Measurements from ENCODE around the gene ZNF622. TPM values are rescaled to one million over a fixed set of nuclear protein-coding genes. Genes with fewer than 3 reads are reported as not detected.

ZNF622 gene
- total and polyA plus RNA-seq, 2 of the 13 experiments (the other 11 are each of a cell fraction or from before 2014, with no cell fraction given) = 12.1 to 44.7 TPM

- TF ChIP-seq AKNA (CRISPR knock-in tag; IDR thresholded peaks at IDR 0.05; ENCODE audit: borderline replicate concordance) (no peak), KAT7 (CRISPR knock-in tag; IDR thresholded peaks at IDR 0.05; ENCODE audit: borderline replicate concordance) (peak; percentile 79), TRIM22 (IDR thresholded peaks at IDR 0.05) (no peak), NPAS2 (CRISPR knock-in tag; IDR thresholded peaks at IDR 0.05; ENCODE audit: borderline replicate concordance) (no peak), SIX4 (CRISPR knock-in tag; IDR thresholded peaks at IDR 0.05) (no peak), ATF6 (CRISPR knock-in tag; conservative IDR thresholded peaks at IDR 0.05) (no peak; the same call in 1 of the 2 replicates), CCDC6 (CRISPR knock-in tag; IDR thresholded peaks at IDR 0.05) (peak; percentile 85), ZNF570 (CRISPR knock-in tag; IDR thresholded peaks at IDR 0.05; ENCODE audit: borderline replicate concordance) (no peak), NFIC (IDR thresholded peaks at IDR 0.05; ENCODE audit: low read length) (no peak; the same call in 1 of the 2 replicates), ZNF792 (CRISPR knock-in tag; IDR thresholded peaks at IDR 0.05) (no peak), MIXL1 (CRISPR knock-in tag; IDR thresholded peaks at IDR 0.05) (peak; percentile 24; the same call in 1 of the 2 replicates), ZNF639 (CRISPR knock-in tag; conservative IDR thresholded peaks at IDR 0.05) (no peak; the same call in 1 of the 2 replicates), THAP9 (CRISPR knock-in tag; IDR thresholded peaks at IDR 0.05; ENCODE audit: borderline replicate concordance) (peak; percentile 79), HNRNPLL (IDR thresholded peaks at IDR 0.05; ENCODE audit: low read depth, low read length, poor library complexity, severe bottlenecking) (peak; percentile 80), ZNF430 (CRISPR knock-in tag; IDR thresholded peaks at IDR 0.05) (0 out of 2 replicates have a peak, but pooled peaks have one; percentile 72)
These were observed at the start of gene ZNF622 (continued) for GRCh38 chr5:16465544-16466432.

Measured in HepG2 (cell line).